NCI-H146 treated with DMSO at 0.1 percent for 48 hours (cell line): ENCODE data around the gene PCBP3.

Experiments used
- DNase-seq: peaks from one replicate; lab custom pipeline; 2025; ENCODE audit not compliant: unreplicated experiment; lab: John Stamatoyannopoulos, UW

PCBP3 gene

DNA sequence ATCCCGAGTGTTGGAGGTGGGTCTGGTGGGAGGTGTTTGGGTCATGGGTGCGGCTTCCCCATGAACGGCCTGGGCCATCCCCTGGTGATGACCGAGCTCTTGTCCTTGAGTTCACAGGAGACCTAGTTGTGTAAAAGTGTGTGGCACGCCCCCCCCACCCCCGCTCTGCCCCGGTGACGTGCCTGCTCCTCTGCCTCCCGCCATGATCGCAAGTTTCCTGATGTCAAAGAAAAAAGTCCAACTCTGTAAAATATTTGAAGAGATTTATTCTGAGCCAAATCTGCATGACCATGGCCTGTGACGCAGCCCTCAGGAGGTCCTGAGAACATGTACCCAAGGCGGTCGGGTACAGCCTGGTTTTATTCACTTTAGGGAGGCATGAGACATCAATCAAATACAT is 212.9 kb downstream of the PCBP3 start:
- DNase-seq = no peak

DNA sequence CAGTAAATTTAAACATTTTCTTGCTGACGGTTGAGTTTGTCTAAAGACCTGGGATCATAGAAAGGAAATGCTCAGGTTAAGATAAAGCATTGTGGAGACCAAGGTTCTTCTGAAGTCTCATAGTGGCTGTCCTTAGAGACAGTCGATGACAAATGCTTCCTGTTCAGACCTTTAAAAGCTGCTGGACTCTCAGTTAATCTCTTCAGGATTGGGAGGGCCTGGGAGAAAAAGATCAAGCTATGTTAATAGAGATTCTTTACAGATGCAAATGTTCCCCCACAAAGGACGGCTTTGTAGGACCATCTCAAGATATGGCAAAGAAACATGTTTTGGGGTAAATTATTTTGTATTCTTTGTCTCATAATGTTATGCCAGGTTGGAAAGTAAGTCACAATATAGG is 213.4 kb downstream of the PCBP3 start:
- DNase-seq = no peak

DNA sequence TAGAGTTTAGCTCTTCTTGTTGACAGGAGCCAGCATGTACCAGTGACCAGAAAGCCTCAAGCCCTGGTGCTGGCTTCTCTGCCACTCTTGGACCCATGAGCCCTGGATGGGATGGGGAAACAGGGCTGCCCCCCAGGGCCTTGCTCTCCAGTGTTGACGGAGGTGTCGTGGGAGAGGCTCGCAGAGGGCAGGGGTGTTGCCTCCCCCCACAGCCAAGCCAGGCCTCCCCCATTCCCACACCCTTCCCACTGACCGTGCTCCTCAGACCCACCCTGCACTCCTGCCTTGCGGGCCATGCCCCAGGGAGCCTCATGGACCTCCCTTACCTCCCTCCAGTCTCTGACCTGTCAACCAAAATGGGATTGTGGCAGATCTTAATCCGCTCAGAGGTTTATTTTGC is 214.2 kb downstream of the PCBP3 start:
- DNase-seq = no peak

GRCh38 chr21:45858180-45858579 is 214.7 kb downstream of the PCBP3 start:
- no peak for DNase-seq

GRCh38 chr21:45859041-45859761 is 215.7 kb downstream of the PCBP3 start:
- DNase-seq = no peak

DNA sequence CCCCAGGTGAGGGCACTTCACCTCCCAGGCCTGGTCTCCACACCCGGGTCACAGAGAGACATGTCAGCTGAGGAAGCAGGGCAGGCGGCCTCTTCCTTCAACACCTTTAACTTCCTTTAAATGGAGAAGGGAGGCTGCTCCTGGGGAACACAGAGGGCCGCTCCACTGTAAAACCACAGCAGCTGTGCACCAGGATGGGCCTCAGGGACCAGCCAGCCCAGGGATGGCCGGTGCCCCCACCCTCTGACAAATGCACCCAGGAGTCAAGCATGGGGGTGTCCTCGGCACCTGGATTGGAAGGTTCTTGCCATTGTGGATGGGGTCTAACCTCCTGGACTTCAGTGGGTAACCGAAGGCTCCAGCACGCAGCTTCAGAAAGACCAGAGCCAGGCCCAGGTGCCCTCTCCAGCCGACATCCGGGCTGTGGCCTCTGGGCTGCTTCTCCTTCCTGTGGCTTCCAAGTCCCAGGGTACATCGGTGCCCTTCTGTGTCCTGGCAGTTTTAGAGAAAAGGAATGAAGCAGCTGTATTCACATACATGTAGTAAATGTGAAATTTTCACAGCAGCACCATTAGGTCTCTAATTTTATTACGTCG is 216.3 kb downstream of the PCBP3 start:
- no peak for DNase-seq

GRCh38 chr21:45860493-45861155 is 217.1 kb downstream of the PCBP3 start:
- no peak for DNase-seq

- no peak for DNase-seq
Observed at GRCh38 chr21:45861156-45861870, 217.8 kb downstream of the PCBP3 start.

- DNase-seq = no peak
Observed at GRCh38 chr21:45862543-45863207, 219.2 kb downstream of the PCBP3 start.

- no peak for DNase-seq
Observed at GRCh38 chr21:45863267-45863666, 219.7 kb downstream of the PCBP3 start.

GRCh38 chr21:45863751-45864150 is 220.2 kb downstream of the PCBP3 start:
- DNase-seq = no peak

DNA sequence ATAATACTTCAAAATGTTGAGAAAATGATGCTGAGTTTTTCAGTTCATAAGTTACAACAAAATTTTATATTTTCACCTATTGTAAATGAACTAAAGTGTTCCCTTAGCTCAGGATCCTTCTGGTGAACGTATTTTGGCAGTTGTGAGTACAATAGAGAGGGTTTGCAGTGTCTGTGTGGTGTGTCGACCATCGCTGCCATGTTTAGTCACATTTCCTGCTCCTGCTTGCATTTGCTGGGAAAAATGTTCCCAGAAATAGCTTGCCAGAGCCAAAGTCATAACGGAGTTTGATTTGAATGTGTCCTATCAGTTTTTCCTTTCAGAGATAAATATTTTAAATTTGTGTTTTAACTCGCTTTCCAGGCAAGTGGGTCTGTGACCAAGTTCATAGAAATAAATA is 220.9 kb downstream of the PCBP3 start:
- DNase-seq = no peak

DNA sequence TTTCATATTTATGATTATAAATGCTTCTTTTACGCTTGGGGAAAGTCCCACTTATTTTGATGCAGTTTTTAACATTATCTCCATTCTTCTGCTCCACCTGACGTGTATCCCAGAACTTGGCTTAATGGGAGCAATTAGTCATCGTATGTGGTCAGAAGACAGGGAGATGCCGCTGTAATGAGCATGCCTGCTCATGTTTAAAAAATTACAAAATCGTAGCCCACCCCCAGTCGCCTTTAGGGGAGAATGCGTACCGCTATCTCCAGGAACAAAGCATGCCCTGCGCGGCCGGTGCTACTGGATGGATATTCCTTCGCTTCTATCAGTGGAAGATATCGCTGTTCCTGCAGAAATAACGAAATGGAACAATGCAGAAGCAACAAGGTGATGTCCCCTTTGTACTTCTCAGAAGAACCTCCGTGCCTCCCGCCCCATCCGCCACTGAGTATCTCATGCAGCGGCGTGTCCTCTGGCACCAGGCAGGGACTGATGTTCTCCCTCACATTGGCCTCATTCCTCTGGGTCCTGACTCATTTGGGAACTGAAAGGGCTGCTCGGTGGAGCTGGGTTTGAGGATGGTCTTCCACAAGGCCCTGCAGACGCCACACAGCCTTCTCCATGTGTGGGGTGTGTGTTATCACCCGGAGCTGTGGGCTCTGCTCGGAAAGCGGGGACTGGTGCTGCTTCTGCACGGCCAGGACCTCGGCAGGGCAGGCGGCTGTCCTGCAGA is 221.7 kb downstream of the PCBP3 start:
- DNase-seq = no peak

GRCh38 chr21:45866551-45866950 is 223.0 kb downstream of the PCBP3 start:
- no peak for DNase-seq

DNA sequence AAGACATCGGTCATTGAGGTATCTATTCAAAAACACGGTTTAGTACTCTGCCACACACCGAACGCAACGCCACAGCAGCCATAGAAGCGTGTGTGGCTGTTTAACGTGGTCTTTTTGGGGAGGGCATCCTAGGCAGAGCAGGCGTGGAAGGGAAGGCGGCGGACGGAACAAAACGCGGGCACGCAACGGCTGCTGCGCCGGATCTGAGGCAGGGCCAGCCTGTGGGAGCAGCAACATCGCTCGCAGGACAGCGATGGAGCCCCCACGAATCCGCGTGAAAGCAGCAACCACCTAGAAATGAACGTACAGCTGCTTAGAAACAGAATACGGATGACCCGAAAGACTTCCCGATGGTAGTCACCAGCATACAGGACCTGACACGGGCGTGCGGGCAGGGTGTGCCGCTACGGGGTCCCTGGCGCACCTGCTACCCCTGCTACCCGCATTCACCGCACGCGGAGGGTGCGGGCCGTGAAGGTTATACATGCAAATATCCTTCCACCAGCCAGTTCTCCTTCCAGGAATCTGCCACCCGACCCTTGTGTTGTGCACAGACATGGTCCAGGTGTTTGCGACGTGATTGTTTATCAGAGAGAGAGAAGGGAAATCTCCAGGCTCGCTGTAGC is 223.6 kb downstream of the PCBP3 start:
- DNase-seq = no peak

- DNase-seq = no peak
Observed at GRCh38 chr21:45867671-45868081, 224.2 kb downstream of the PCBP3 start.

DNA sequence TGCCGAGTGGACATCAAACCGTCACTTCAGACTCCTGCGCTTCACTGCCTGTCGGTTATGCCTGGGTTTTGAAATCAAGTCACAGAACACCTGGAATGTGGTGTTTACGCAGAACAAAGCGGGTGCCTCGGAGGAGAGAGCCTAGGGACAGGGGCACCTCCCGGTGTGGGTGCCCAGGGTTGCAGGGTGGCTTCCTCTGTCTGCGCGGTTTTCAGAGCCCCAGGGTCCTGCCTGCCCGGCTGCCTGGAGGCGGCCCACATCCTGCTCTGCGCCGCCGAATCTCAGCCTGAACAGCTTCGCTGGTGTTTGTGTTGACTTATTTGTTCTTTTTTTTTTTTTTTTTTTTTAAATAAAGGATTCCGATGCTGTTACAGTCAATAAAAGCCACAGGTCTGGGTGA is 224.6 kb downstream of the PCBP3 start:
- DNase-seq = no peak

DNA sequence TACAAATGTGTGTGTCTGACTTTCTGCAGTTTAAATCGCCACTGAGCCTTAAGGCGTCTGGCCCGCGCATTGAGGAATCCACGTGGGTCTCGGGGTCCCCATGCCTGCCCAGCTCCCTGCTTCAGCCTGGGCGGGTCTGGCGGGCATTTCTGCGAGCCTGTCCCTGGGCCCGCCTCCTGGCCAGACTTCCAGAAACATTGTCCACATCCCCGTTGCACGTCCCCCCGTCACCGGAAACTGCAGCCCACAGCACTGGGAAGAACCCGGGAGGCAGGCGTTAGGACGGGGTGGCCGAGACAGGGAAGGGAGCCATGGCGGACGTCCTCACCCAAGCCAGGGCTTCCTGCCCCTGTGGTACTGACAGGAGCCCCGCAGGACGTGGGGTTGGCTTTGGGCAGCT is 225.0 kb downstream of the PCBP3 start:
- no peak for DNase-seq

DNA sequence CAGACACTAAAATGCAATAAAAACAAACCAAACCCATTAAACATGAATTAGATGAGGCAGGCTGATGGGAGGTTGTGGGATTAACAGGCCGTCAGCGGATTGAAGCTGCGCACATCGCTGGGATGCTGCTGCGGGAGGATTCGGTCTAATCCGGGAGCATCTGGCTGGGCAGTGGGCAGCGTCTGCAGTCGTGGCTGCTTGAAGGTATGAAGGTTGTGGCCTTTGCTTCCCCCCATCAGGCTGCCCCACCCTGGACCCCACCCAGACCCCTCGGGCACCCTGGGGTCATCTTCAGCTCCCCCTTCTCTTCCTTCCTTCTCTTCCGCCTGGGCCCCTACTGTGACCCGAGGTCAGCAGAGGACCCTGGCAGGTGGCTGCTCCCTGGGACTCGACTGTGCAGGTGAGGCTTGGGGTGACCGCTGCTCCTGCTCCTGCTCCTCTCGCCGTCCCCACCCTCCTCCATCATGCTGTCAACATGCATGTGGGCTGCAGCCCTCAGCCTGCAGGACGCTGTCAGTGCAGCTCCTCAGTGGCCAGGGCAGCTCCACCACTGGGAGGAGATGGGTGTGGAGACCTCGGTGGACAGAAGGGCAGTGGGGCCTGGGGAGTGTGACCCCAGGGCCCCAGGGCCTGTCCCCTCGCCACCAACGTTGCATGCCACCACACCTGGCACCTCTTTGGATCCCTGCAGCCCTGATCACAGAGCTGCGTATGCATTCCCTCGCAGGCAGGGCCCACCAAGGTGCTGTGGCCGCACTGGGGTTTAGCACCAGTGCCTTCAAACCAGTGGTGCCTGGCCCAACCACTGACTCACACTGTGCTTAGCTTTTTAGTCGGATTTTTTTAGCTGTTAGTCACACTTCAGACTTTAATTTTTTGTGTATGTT is 225.8 kb downstream of the PCBP3 start:
- DNase-seq = no peak
